IMR-90 (cell line): ENCODE results near the gene PAK6. TPM values are rescaled to one million over a fixed set of nuclear protein-coding genes. Genes with fewer than 3 reads are reported as not detected.

Experiments used
- ATAC-seq: fragments of 200-7000 bp; cut with Tn5 transposase; 2 replicates; pipeline ENCODE4 v1.9.1; 2020; ENCODE audit warnings: low read depth, mild to moderate bottlenecking, moderate library complexity
- BruUV-seq: library from RNA; stranded (reverse); fragments of 400-500 nt; replicated peaks from 2 replicates; lab custom pipeline; 2021; lab: Mats Ljungman, UMichigan
- CTCF ChIA-PET: fragments of 300-600 bp; formaldehyde crosslinking; extraction: SDS; loops from one replicate; lab custom pipeline; 2021; ENCODE audit warnings: antibody characterized with exemption; lab: Yijun Ruan, JAX
- POLR2A ChIA-PET: fragments of 300-600 bp; sonication (Branson Sonifier 250); formaldehyde crosslinking; loops from one replicate; lab custom pipeline; 2022; ENCODE audit warnings: antibody characterized with exemption; ENCODE audit not compliant: unreplicated experiment; lab: Charles Lee
- DNase-seq: peaks from one replicate; pipeline ENCODE4 v3.0.0; 2013
- H2AFZ ChIP-seq: replicated peaks from 2 replicates; pipeline ENCODE3; 2013; ENCODE audit warnings: low read length, mild to moderate bottlenecking; ENCODE audit not compliant: poor library complexity
- H2AK5ac ChIP-seq: 2 replicates; pipeline ENCODE4 v1.6.1; 2013; ENCODE audit warnings: low read depth, low read length, inconsistent platforms
- H2AK9ac ChIP-seq: replicated peaks from 2 replicates; pipeline ENCODE3; 2013; ENCODE audit warnings: mild to moderate bottlenecking, low read depth, low read length, moderate library complexity; ENCODE audit not compliant: poor library complexity
- H2BK120ac ChIP-seq: 2 replicates; pipeline ENCODE4 v1.6.1; 2013; ENCODE audit warnings: low read depth, low read length, inconsistent platforms
- H2BK15ac ChIP-seq: 3 replicates; pipeline ENCODE4 v1.6.1; 2013; ENCODE audit warnings: low read depth, low read length, inconsistent platforms
- H2BK20ac ChIP-seq: 2 replicates; pipeline ENCODE4 v1.6.1; 2013; ENCODE audit warnings: low read depth, mild to moderate bottlenecking, inconsistent platforms, low read length, moderate library complexity
- H2BK5ac ChIP-seq: 2 replicates; pipeline ENCODE4 v1.6.1; 2013; ENCODE audit warnings: mild to moderate bottlenecking, low read depth, low read length, inconsistent platforms; ENCODE audit not compliant: poor library complexity, severe bottlenecking
- H3K14ac ChIP-seq: replicated peaks from 2 replicates; pipeline ENCODE4 v1.6.1; 2013; ENCODE audit warnings: low read depth, low read length, inconsistent platforms
- H3K18ac ChIP-seq: 2 replicates; pipeline ENCODE4 v1.6.1; 2013; ENCODE audit warnings: low read depth, low read length, control low read depth
- H3K23ac ChIP-seq: 2 replicates; pipeline ENCODE4 v1.6.1; 2013; ENCODE audit warnings: low read depth, low read length, inconsistent platforms
- H3K27ac ChIP-seq: 2 replicates; pipeline ENCODE4 v1.5.1; 2013; ENCODE audit warnings: mild to moderate bottlenecking, control low read depth, low read length; ENCODE audit not compliant: insufficient read depth
- H3K27me3 ChIP-seq: 2 replicates; pipeline ENCODE4 v1.6.1; 2013; ENCODE audit warnings: low read length; ENCODE audit not compliant: control insufficient read depth, insufficient read depth
- H3K36me3 ChIP-seq: 2 replicates; pipeline ENCODE4 v1.6.1; 2013; ENCODE audit warnings: low read length, mixed read lengths; ENCODE audit not compliant: control insufficient read depth, insufficient read depth
- H3K4ac ChIP-seq: 2 replicates; pipeline ENCODE4 v1.6.1; 2013; ENCODE audit warnings: low read depth, low read length, inconsistent platforms
- H3K4me1 ChIP-seq: 2 replicates; pipeline ENCODE4 v1.6.1; 2013; ENCODE audit warnings: low read length, mixed read lengths; ENCODE audit not compliant: control insufficient read depth, insufficient read depth
- H3K4me2 ChIP-seq: 2 replicates; pipeline ENCODE4 v1.6.1; 2013; ENCODE audit warnings: low read depth, mild to moderate bottlenecking, control low read depth, low read length, moderate library complexity
- H3K4me3 ChIP-seq: 2 replicates; pipeline ENCODE4 v1.5.1; 2013; ENCODE audit warnings: low read depth, mild to moderate bottlenecking, control low read depth, low read length, moderate library complexity; ENCODE audit not compliant: insufficient read depth
- H3K56ac ChIP-seq: 2 replicates; pipeline ENCODE4 v1.6.1; 2013; ENCODE audit warnings: low read length, inconsistent platforms; ENCODE audit not compliant: insufficient read depth; ENCODE audit errors: extremely low read depth
- H3K79me1 ChIP-seq, 2 experiments: 2 replicates each; pipeline ENCODE4 v1.6.1; 2013; ENCODE audit warnings: low read length in 2 of 2, inconsistent platforms in 1 of 2, low read depth in 1 of 2
- H3K9ac ChIP-seq: 2 replicates; pipeline ENCODE4 v1.6.1; 2013; ENCODE audit warnings: low read depth, low read length, control low read depth
- H3K9me1 ChIP-seq: 2 replicates; pipeline ENCODE4 v1.6.1; 2013; ENCODE audit warnings: low read length, inconsistent platforms; ENCODE audit not compliant: insufficient read depth
- H3K9me3 ChIP-seq: 2 replicates; pipeline ENCODE4 v1.6.1; 2013; ENCODE audit warnings: low read length; ENCODE audit not compliant: control insufficient read depth, insufficient read depth
- H4K20me1 ChIP-seq: 2 replicates; pipeline ENCODE4 v1.6.1; 2013; ENCODE audit warnings: low read length, inconsistent platforms; ENCODE audit not compliant: insufficient read depth
- H4K5ac ChIP-seq: 2 replicates; pipeline ENCODE4 v1.6.1; 2013; ENCODE audit warnings: mild to moderate bottlenecking, low read depth, low read length, control low read depth
- H4K8ac ChIP-seq, 2 experiments: 2 replicates each; pipeline ENCODE4 v1.6.1; 2013; ENCODE audit warnings: low read depth in 2 of 2, low read length in 2 of 2, control low read depth in 1 of 2, inconsistent platforms in 1 of 2
- H4K91ac ChIP-seq: 2 replicates; pipeline ENCODE4 v1.6.1; 2013; ENCODE audit warnings: low read depth, low read length, inconsistent platforms; ENCODE audit not compliant: insufficient read depth
- BHLHE40 ChIP-seq: fragments of 150-350 bp; IDR thresholded peaks from 2 replicates; pipeline ENCODE4 v1.6.1; 2016; ENCODE audit warnings: mild to moderate bottlenecking, low read depth, low read length
- CHD1 ChIP-seq: IDR thresholded peaks from 2 replicates; pipeline ENCODE4 v1.6.1; 2012; ENCODE audit warnings: low read depth, low read length, improper control_type of control experiment
- FOS ChIP-seq: fragments of 150-350 bp; IDR thresholded peaks from 2 replicates; pipeline ENCODE4 v1.6.1; 2016; ENCODE audit warnings: low read depth, low read length
- MAZ ChIP-seq: IDR thresholded peaks from 2 replicates; pipeline ENCODE4 v1.6.1; 2012; ENCODE audit warnings: low read depth, mild to moderate bottlenecking, low read length, improper control_type of control experiment, moderate library complexity, borderline replicate concordance
- POLR2A ChIP-seq: IDR thresholded peaks from 2 replicates; pipeline ENCODE4 v1.6.1; 2012; ENCODE audit warnings: mild to moderate bottlenecking, low read depth, low read length
- RAD21 ChIP-seq: IDR thresholded peaks from 2 replicates; pipeline ENCODE4 v1.6.1; 2012; ENCODE audit warnings: low read length, improper control_type of control experiment
- SMC3 ChIP-seq: fragments of 150-350 bp; IDR thresholded peaks from 2 replicates; pipeline ENCODE4 v1.6.1; 2016; ENCODE audit warnings: low read depth, mild to moderate bottlenecking, antibody characterized with exemption, low read length, moderate library complexity
- WGBS, 2 experiments: methylation state at CpG; one replicate each; pipeline versions ENCODE4 v1.1.5 to v1.1.7; 2013; ENCODE audit warnings: missing lambda C conversion rate in 2 of 2; ENCODE audit not compliant: insufficient read length in 1 of 2; ENCODE audit errors: extremely low coverage in 2 of 2; 5-methylcytosine and 5-hydroxymethylcytosine counted together
- dilution Hi-C: fragments of 300-500 bp; cut with HindIII; formaldehyde crosslinking; loops from one replicate; pipeline ENCODE4 v1.14.3; 2018; ENCODE audit warnings: low sequenced_read_pairs; ENCODE audit not compliant: unreplicated experiment
- in situ Hi-C: fragments of 300-500 bp; cut with MboI; formaldehyde crosslinking; loops from 3 replicates; pipeline ENCODE4 v1.14.3; 2019; ENCODE audit warnings: low sequenced_read_pairs, inconsistent platforms, mixed read lengths
- intact Hi-C: fragments of 100-400 bp; cut with micrococcal nuclease; formaldehyde crosslinking; loops from 2 replicates; pipeline ENCODE4 v1.10.0; 2022
- polyA plus RNA-seq, 3 experiments: library from polyadenylated mRNA; depleted of rRNA; stranded (reverse); fragments of >200 nt; gene quantifications; 2 replicates each; pipeline ENCODE4 v1.2.3, GENCODE V29; 2012; ENCODE audit warnings: low replicate concordance in 1 of 3
- total RNA-seq: library from RNA; depleted of rRNA; stranded (reverse); fragments of >200 nt; gene quantifications from 2 replicates; pipeline ENCODE4 v1.2.3, GENCODE V29; 2012
- TF ChIP-seq, protein P1 (sequence below): conservative IDR thresholded peaks from 2 replicates; pipeline ENCODE4 v1.5.1; 2012; ENCODE audit warnings: mild to moderate bottlenecking, low read depth, low read length, improper control_type of control experiment
- TF ChIP-seq, protein P2 (sequence below): fragments of 150-350 bp; IDR thresholded peaks from 2 replicates; pipeline ENCODE4 v1.6.1; 2016; ENCODE audit warnings: low read depth, mild to moderate bottlenecking, low read length, moderate library complexity, borderline replicate concordance

Gene PAK6
- total and polyA plus RNA-seq, 2 of the 4 experiments (the other 2 are of a cell fraction) = 0.21 TPM; not detected in 1

DNA sequence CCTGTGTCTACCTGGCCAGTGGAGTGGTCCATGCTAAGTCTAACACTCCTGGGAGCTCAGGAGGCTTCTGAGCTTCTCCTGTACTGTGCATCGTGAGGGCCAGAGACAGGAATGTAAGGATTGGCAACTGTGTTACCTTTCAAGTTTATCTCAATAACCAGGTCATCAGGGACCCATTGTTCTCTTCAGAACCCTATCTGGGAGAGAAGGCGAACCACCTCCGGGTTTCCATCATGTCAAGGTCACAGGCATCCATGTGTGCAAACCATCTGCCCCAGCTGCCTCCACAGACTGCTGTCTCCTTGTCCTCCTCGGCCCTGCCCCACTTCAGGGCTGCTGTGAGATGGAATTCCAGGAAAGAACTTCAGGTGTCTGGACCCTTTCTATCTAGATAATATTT, 38.1 kb downstream of the PAK6 start:
- Histone ChIP-seq H2BK120ac (no peak overlapping the region), H2AFZ (no peak overlapping the region), H3K4me1 (no peaks in the 10 kb centered on the region), H2BK15ac (no peak overlapping the region), H4K5ac (no peak overlapping the region), H3K18ac (no peak overlapping the region), H2AK5ac (no peak overlapping the region), H3K79me1 (no peaks in the 10 kb centered on the region), H4K91ac (no peak overlapping the region), H3K14ac (no peak overlapping the region), H3K9ac (no peak overlapping the region), H3K27ac (no peak overlapping the region), H2BK20ac (no peak overlapping the region), H4K8ac (no peak overlapping the region), H3K4ac (no peak overlapping the region), H3K27me3 (peaks cover 42% of the 10 kb centered on the region), H3K4me3 (no peak overlapping the region), H4K20me1 (no peaks in the 10 kb centered on the region), H2BK5ac (no peak overlapping the region), H3K4me2 (no peak overlapping the region), H3K23ac (no peak overlapping the region; the same call in 1 of the 2 replicates), H3K56ac (no peak overlapping the region), H2AK9ac (no peak overlapping the region), H3K9me1 (no peaks in the 10 kb centered on the region), H3K9me3 (no peaks in the 10 kb centered on the region), H3K36me3 (no peaks in the 10 kb centered on the region)
- CTCF ChIA-PET = interaction anchor here (6.0 kb wide), 1 partner anchor 59 kb away, joined by 81 read pairs; no protein-coding TSS in a partner anchor
- BruUV-seq = no TSS peak
- POLR2A ChIA-PET = no interaction called here
- DNase-seq (no peak), ATAC-seq (no peak)
- intact Hi-C loops = no loop called here
- TF ChIP-seq MAZ (no peak), RAD21 (no peak), CHD1 (no peak), SMC3 (no peak), BHLHE40 (no peak), POLR2A (no peak), FOS (no peak)
- TF ChIP-seq, protein P1, sequence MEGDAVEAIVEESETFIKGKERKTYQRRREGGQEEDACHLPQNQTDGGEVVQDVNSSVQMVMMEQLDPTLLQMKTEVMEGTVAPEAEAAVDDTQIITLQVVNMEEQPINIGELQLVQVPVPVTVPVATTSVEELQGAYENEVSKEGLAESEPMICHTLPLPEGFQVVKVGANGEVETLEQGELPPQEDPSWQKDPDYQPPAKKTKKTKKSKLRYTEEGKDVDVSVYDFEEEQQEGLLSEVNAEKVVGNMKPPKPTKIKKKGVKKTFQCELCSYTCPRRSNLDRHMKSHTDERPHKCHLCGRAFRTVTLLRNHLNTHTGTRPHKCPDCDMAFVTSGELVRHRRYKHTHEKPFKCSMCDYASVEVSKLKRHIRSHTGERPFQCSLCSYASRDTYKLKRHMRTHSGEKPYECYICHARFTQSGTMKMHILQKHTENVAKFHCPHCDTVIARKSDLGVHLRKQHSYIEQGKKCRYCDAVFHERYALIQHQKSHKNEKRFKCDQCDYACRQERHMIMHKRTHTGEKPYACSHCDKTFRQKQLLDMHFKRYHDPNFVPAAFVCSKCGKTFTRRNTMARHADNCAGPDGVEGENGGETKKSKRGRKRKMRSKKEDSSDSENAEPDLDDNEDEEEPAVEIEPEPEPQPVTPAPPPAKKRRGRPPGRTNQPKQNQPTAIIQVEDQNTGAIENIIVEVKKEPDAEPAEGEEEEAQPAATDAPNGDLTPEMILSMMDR = no peak
- TF ChIP-seq, protein P2, sequence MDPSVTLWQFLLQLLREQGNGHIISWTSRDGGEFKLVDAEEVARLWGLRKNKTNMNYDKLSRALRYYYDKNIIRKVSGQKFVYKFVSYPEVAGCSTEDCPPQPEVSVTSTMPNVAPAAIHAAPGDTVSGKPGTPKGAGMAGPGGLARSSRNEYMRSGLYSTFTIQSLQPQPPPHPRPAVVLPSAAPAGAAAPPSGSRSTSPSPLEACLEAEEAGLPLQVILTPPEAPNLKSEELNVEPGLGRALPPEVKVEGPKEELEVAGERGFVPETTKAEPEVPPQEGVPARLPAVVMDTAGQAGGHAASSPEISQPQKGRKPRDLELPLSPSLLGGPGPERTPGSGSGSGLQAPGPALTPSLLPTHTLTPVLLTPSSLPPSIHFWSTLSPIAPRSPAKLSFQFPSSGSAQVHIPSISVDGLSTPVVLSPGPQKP = no peak
- WGBS, 2 experiments = 65% methylated on average over 2 of the region's 4 CpGs; no CpG with 5 or more reads in 1 of the 2 experiments
- in situ Hi-C loops = loop anchor here (5.0 kb wide), 1 partner anchor 150 kb away; no protein-coding TSS in a partner anchor
- dilution Hi-C loops = no loop called here
